Vagina (tissue), 2 donors: ENCODE data around the gene IL6ST.

Experiments used
- CTCF ChIP-seq, 3 experiments: fragments of 450-650 bp in 2 of 3; fragments of 200-600 bp in 1 of 3; sonication (generic) in 1 of 3; IDR thresholded peaks; one replicate each; pipeline ENCODE4 v1.5.1; 2017 to 2019; ENCODE audit warnings: antibody characterized with exemption in 3 of 3, mild to moderate bottlenecking in 2 of 3, moderate library complexity in 2 of 3
- POLR2A ChIP-seq, 2 donors: fragments of 450-650 bp; IDR thresholded peaks; one replicate each; pipeline ENCODE4 v1.6.1; 2017; ENCODE audit warnings: antibody characterized with exemption in 2 of 2, mild to moderate bottlenecking in 2 of 2, moderate library complexity in 2 of 2
- POLR2AphosphoS5 ChIP-seq, 2 donors: sonication (generic); formaldehyde crosslinking; IDR thresholded peaks; one replicate each; pipeline ENCODE4 v1.9.0; 2017; ENCODE audit warnings: antibody characterized with exemption in 2 of 2, mild to moderate bottlenecking in 2 of 2, low read depth in 1 of 2; ENCODE audit not compliant: insufficient read depth in 1 of 2

- TF ChIP-seq CTCF (IDR thresholded peaks at IDR 0.05) (no peak), POLR2AphosphoS5 (IDR thresholded peaks at IDR 0.05; ENCODE audit: insufficient read depth in 1 of 2, low read depth in 1 of 2) (no peak), POLR2A (IDR thresholded peaks at IDR 0.05) (no peak)
Observed at GRCh38 chr5:55913466-55914413, 81.0 kb downstream of the IL6ST start.
